SK-N-SH (cell line): Measurements from ENCODE around the gene RGR. TPM values are rescaled to one million over a fixed set of nuclear protein-coding genes. Genes with fewer than 3 reads are reported as not detected.

ENCODE experiments used
- CTCF ChIA-PET: fragments of 300-600, 350-600 bp; formaldehyde crosslinking; extraction: SDS; loops from one replicate; lab custom pipeline; 2021; lab: Yijun Ruan, JAX
- POLR2A ChIA-PET: fragments of 350-600 bp; sonication (Branson Sonifier 250); formaldehyde crosslinking; extraction: SDS; loops from one replicate; lab custom pipeline; 2020; ENCODE audit warnings: antibody characterized with exemption, inconsistent platforms; lab: Yijun Ruan, JAX
- DNase-seq: peaks from one replicate; pipeline ENCODE4 v3.0.0; 2012
- H2AFZ ChIP-seq: fragments of 200-600 bp; sonication (generic); 2 replicates; pipeline ENCODE4 v1.8.1; 2016; ENCODE audit warnings: antibody characterized with exemption, mild to moderate bottlenecking, low read depth
- H3F3A ChIP-seq: fragments of 200-600 bp; sonication (generic); replicated peaks from 2 replicates; pipeline ENCODE3; 2016; ENCODE audit warnings: antibody characterized with exemption, mild to moderate bottlenecking; ENCODE audit not compliant: insufficient read depth
- H3K27ac ChIP-seq, 2 experiments: fragments of 200-500 bp in 1 of 2; fragments of 200-600 bp in 1 of 2; sonication (Bioruptor generic) in 1 of 2; sonication (generic), shearing (Covaris generic) in 1 of 2; 2 replicates each; pipeline versions ENCODE4 v1.5.1 to v1.6.1; 2014 to 2016; ENCODE audit warnings: low read depth in 2 of 2, inconsistent platforms in 1 of 2, low read length in 1 of 2, mild to moderate bottlenecking in 1 of 2, mixed read lengths in 1 of 2
- H3K27me3 ChIP-seq: fragments of 200-600 bp; sonication (generic), shearing (Covaris generic); 2 replicates; pipeline ENCODE4 v1.6.1; 2016; ENCODE audit warnings: mixed run types; ENCODE audit not compliant: insufficient read depth
- H3K36me3 ChIP-seq, 2 experiments: fragments of 200-500 bp in 1 of 2; fragments of 200-600 bp in 1 of 2; sonication (Bioruptor generic) in 1 of 2; sonication (generic) in 1 of 2; replicated peaks in 1 of 2; 2 replicates each; pipeline versions ENCODE3 to v1.5.1; 2014 to 2016; ENCODE audit warnings: low read length in 1 of 2, mild to moderate bottlenecking in 1 of 2; ENCODE audit not compliant: insufficient read depth in 2 of 2, control insufficient read depth in 1 of 2
- H3K4me1 ChIP-seq, 2 experiments: fragments of 200-500 bp in 1 of 2; fragments of 200-600 bp in 1 of 2; sonication (Bioruptor generic) in 1 of 2; sonication (generic), shearing (Covaris generic) in 1 of 2; 2 replicates each; pipeline versions ENCODE4 v1.5.1 to v1.6.1; 2014 to 2016; ENCODE audit warnings: low read depth in 1 of 2, low read length in 1 of 2, mixed run types in 1 of 2; ENCODE audit not compliant: insufficient read depth in 2 of 2, control insufficient read depth in 1 of 2
- H3K4me2 ChIP-seq: fragments of 200-600 bp; sonication (generic), shearing (Covaris generic); 2 replicates; pipeline ENCODE4 v1.6.1; 2017; ENCODE audit warnings: mixed run types
- H3K4me3 ChIP-seq, 2 experiments: fragments of 200-500 bp in 1 of 2; fragments of 200-600 bp in 1 of 2; sonication (Bioruptor generic) in 1 of 2; sonication (generic), shearing (Covaris generic) in 1 of 2; 2 replicates each; pipeline versions ENCODE4 v1.5.1 to v1.8.1; 2014 to 2016; ENCODE audit warnings: low read depth in 2 of 2, inconsistent platforms in 1 of 2, low read length in 1 of 2, mild to moderate bottlenecking in 1 of 2, mixed read lengths in 1 of 2, moderate library complexity in 1 of 2
- H3K79me2 ChIP-seq: fragments of 200-600 bp; sonication (generic); 2 replicates; pipeline ENCODE4 v1.8.1; 2017; ENCODE audit warnings: mild to moderate bottlenecking; ENCODE audit not compliant: insufficient read depth
- H3K9ac ChIP-seq: fragments of 200-600 bp; sonication (generic); 2 replicates; pipeline ENCODE4 v1.6.1; 2017; ENCODE audit warnings: mixed run types
- H3K9me2 ChIP-seq: fragments of 200-600 bp; sonication (generic); 2 replicates; pipeline ENCODE4 v1.6.1; 2017; ENCODE audit warnings: mixed run types
- H3K9me3 ChIP-seq: fragments of 200-600 bp; sonication (generic); 2 replicates; pipeline ENCODE4 v1.6.1; 2017; ENCODE audit warnings: mixed run types, mild to moderate bottlenecking, moderate library complexity
- H4K20me1 ChIP-seq: fragments of 200-600 bp; sonication (generic); 2 replicates; pipeline ENCODE4 v1.6.1; 2017; ENCODE audit warnings: mild to moderate bottlenecking, mixed run types; ENCODE audit not compliant: insufficient read depth
- CTCF ChIP-seq: fragments of 200-600 bp; sonication (generic); IDR thresholded peaks from 2 replicates; pipeline ENCODE4 v1.6.1; 2017; ENCODE audit warnings: antibody characterized with exemption, mild to moderate bottlenecking, moderate library complexity
- EZH2phosphoT487 ChIP-seq: fragments of 200-600 bp; sonication (generic); IDR thresholded peaks from 2 replicates; pipeline ENCODE4 v1.6.1; 2017; ENCODE audit warnings: low read depth, mixed run types, mild to moderate bottlenecking, antibody characterized with exemption, moderate library complexity, borderline replicate concordance
- GATA2 ChIP-seq: sonication (generic); formaldehyde crosslinking; IDR thresholded peaks from 2 replicates; pipeline ENCODE4 v1.5.0; 2020; ENCODE audit warnings: mild to moderate bottlenecking, missing genetic modification reagents
- IRF3 ChIP-seq: fragments of 150-350 bp; IDR thresholded peaks from 2 replicates; pipeline ENCODE4 v1.6.1; 2016; ENCODE audit warnings: mild to moderate bottlenecking, low read depth, low read length
- MXI1 ChIP-seq: IDR thresholded peaks from 2 replicates; pipeline ENCODE4 v1.6.1; 2012; ENCODE audit warnings: mild to moderate bottlenecking, low read depth, low read length, improper control_type of control experiment
- POLR2AphosphoS5 ChIP-seq: IDR thresholded peaks from 2 replicates; pipeline ENCODE4 v1.6.1; 2012; ENCODE audit warnings: low read depth, low read length
- REST ChIP-seq: IDR thresholded peaks from 2 replicates; pipeline ENCODE4 v1.6.1; 2012; ENCODE audit warnings: mild to moderate bottlenecking, low read depth, low read length, moderate library complexity
- RFX5 ChIP-seq: IDR thresholded peaks from 2 replicates; pipeline ENCODE4 v1.6.1; 2012; ENCODE audit warnings: mild to moderate bottlenecking, improper control_type of control experiment, low read length
- SMC3 ChIP-seq: IDR thresholded peaks from 2 replicates; pipeline ENCODE4 v1.6.1; 2012; ENCODE audit warnings: low read depth, low read length, improper control_type of control experiment
- TAF1 ChIP-seq: IDR thresholded peaks from 2 replicates; pipeline ENCODE4 v1.6.1; 2012; ENCODE audit warnings: low read depth, mild to moderate bottlenecking, low read length, moderate library complexity, borderline replicate concordance
- TEAD4 ChIP-seq: IDR thresholded peaks from 2 replicates; pipeline ENCODE4 v1.4.0; 2012; ENCODE audit warnings: mild to moderate bottlenecking, borderline replicate concordance; ENCODE audit not compliant: insufficient read depth
- YY1 ChIP-seq: IDR thresholded peaks from 2 replicates; pipeline ENCODE4 v1.4.0; 2012; ENCODE audit warnings: low read depth, mild to moderate bottlenecking
- WGBS: methylation state at CpG from one replicate; pipeline ENCODE4 v1.1.6; 2017; ENCODE audit warnings: low lambda C conversion rate; 5-methylcytosine and 5-hydroxymethylcytosine counted together
- polyA plus RNA-seq, 3 experiments: library from polyadenylated mRNA; depleted of rRNA; stranded (reverse); fragments of >200 nt; gene quantifications; 2 replicates each; pipeline ENCODE4 v1.2.3, GENCODE V29; 2012
- TF ChIP-seq, protein P1 (sequence below): IDR thresholded peaks from 2 replicates; pipeline ENCODE4 v1.4.0; 2012; ENCODE audit warnings: low read depth, borderline replicate concordance
- TF ChIP-seq, protein P2 (sequence below): IDR thresholded peaks from 2 replicates; pipeline ENCODE4; 2012

The RGR gene
- polyA plus RNA-seq, 1 of the 3 experiments (the other 2 are of a cell fraction) = not detected

DNA sequence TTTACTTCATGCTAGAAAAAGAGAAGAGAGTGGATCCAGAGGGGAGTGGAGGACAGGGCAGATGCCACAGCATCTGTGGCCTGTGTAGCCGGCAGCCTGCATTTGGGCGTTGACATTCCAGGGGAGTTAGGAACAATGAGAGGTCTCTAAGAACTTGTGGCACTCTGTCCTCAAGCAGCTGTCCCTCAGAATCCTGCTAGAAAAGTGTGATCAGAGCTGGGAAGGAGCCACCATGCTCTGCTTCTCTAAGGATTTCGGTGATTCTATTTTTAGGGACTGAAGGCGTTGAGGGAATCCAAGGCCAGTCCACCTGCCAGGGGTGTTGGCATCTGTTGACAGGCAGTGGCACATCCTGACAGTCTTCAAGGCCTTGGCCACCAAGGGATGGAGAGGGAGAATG lies 27.1 kb upstream of the RGR start (continued):
- no peak for TF ChIP-seq CTCF
- no peak for TF ChIP-seq IRF3
- TF ChIP-seq GATA2 (CRISPR knock-in tag) = no peak
- no peak for TF ChIP-seq RFX5
- TF ChIP-seq, protein P1, sequence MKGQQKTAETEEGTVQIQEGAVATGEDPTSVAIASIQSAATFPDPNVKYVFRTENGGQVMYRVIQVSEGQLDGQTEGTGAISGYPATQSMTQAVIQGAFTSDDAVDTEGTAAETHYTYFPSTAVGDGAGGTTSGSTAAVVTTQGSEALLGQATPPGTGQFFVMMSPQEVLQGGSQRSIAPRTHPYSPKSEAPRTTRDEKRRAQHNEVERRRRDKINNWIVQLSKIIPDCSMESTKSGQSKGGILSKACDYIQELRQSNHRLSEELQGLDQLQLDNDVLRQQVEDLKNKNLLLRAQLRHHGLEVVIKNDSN = no peak

DNA sequence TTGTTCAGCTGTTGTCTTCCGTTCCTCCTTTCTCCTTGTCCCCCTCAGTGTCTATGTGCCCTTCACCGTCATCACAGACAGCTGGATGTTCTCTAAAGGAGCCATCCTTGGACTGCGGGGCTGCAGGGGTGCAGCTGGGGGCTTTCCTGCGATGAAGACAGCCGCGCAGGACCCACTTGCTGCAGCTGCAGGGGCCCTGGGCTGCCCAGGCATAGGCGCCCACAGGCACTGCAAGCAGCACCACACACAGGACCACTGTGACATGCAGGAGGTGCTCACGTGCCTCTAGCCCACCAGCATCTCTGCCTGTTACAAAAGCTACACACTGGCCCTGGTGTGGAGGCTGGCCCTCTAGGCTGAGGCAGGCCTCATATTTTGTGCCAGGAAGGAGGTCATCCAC lies 22.9 kb upstream of the RGR start:
- Histone ChIP-seq H3K79me2 (no peaks in the 10 kb centered on the region), H2AFZ (no peak overlapping the region), H3K4me3 (no peak overlapping the region), H3K27ac (no peak overlapping the region), H3K9ac (no peak overlapping the region), H3K36me3 (no peaks in the 10 kb centered on the region), H3F3A (no peaks in the 10 kb centered on the region), H4K20me1 (no peaks in the 10 kb centered on the region), H3K9me3 (no peaks in the 10 kb centered on the region), H3K4me2 (no peak overlapping the region), H3K4me1 (no peaks in the 10 kb centered on the region), H3K27me3 (no peaks in the 10 kb centered on the region), H3K9me2 (no peaks in the 10 kb centered on the region)
- 26% methylated on average over 3 of the region's 8 CpGs for WGBS
- no peak for DNase-seq
- no peak for TF ChIP-seq CTCF
- TF ChIP-seq SMC3 = no peak
- TF ChIP-seq REST = no peak
- TF ChIP-seq YY1 = no peak
- TF ChIP-seq MXI1 = no peak
- no peak for TF ChIP-seq EZH2phosphoT487
- TF ChIP-seq, protein P2, sequence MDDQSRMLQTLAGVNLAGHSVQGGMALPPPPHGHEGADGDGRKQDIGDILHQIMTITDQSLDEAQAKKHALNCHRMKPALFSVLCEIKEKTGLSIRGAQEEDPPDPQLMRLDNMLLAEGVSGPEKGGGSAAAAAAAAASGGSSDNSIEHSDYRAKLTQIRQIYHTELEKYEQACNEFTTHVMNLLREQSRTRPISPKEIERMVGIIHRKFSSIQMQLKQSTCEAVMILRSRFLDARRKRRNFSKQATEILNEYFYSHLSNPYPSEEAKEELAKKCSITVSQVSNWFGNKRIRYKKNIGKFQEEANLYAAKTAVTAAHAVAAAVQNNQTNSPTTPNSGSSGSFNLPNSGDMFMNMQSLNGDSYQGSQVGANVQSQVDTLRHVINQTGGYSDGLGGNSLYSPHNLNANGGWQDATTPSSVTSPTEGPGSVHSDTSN = no peak
- TF ChIP-seq TAF1 = no peak
- no peak for TF ChIP-seq TEAD4
- TF ChIP-seq, protein P1 = no peak
- TF ChIP-seq POLR2AphosphoS5 = no peak
- ChIA-PET POLR2A (no interaction called here), CTCF (interaction anchor here (1.1 to 1.3 kb wide), 2 partner anchors 10 to 17 kb away, joined by 4 to 5 read pairs; no protein-coding TSS in a partner anchor)
